DMS153 treated with DMSO at 0.1 percent for 48 hours (cell line): ENCODE data around the gene MRPL2.
"Not testable (repeated sequence)": the region's sequence is repeated elsewhere in the genome, so short reads cannot be mapped to it uniquely, and the experiment has no call there.

Experiments
- DNase-seq: peaks from one replicate; lab custom pipeline; 2025; ENCODE audit not compliant: unreplicated experiment; lab: John Stamatoyannopoulos, UW

MRPL2 gene

DNA sequence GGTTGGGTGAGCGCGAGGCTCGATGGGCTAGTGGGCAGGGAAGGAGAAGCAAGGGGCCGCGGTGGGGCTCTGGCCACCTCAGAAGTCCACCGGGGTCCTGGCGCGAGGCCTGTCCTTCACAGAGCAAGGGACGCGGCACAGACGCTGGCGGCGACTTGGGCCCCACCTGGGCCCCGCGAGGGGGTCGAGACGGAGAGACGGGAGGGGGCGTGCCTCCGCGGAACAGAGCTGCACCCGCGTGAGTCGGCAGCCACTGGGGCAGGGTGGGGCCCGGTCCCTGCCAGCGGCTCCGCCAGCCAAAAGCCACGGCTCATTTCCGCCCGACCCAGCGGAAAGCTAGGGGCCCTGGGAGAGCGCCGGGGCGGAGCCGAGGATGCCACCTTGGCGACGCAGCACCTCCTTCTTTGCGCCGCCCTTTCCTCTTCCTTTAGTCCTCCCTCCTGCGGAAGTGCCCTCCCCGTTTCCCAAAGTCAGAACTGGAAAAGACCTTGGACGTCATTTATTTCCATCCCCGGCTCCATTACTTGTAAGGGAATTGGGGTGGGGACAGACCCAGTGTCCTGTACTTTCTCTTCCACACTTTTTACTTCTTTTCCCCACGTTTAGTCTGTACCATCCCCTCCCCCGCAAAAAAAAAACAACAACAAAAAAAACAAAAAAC, 5.6 kb downstream of the MRPL2 start, which contains the start of gene CUL7:
Gene CUL7 (minus strand): TSS at position 307 of the 661 bp plus-strand sequence. CDS start 1,063 bp downstream, outside the sequence.
- DNase-seq: peak; percentile 86

- no peak for DNase-seq
Measured at GRCh38 chr6:43052842-43053544, 6.2 kb downstream of the MRPL2 start.

- no peak for DNase-seq
Measured at GRCh38 chr6:43052225-43052841, 6.9 kb downstream of the MRPL2 start.

GRCh38 chr6:43050981-43051380, 8.3 kb downstream of the MRPL2 start:
- no peak for DNase-seq

GRCh38 chr6:43047998-43048397, 11.2 kb downstream of the MRPL2 start:
- no peak for DNase-seq

GRCh38 chr6:43045371-43045930, 13.8 kb downstream of the MRPL2 start:
- no peak for DNase-seq

- no peak for DNase-seq
Measured at GRCh38 chr6:43043310-43043709, 15.9 kb downstream of the MRPL2 start.

GRCh38 chr6:43041475-43041874, 17.8 kb downstream of the MRPL2 start:
- not testable (repeated sequence) for DNase-seq

DNA sequence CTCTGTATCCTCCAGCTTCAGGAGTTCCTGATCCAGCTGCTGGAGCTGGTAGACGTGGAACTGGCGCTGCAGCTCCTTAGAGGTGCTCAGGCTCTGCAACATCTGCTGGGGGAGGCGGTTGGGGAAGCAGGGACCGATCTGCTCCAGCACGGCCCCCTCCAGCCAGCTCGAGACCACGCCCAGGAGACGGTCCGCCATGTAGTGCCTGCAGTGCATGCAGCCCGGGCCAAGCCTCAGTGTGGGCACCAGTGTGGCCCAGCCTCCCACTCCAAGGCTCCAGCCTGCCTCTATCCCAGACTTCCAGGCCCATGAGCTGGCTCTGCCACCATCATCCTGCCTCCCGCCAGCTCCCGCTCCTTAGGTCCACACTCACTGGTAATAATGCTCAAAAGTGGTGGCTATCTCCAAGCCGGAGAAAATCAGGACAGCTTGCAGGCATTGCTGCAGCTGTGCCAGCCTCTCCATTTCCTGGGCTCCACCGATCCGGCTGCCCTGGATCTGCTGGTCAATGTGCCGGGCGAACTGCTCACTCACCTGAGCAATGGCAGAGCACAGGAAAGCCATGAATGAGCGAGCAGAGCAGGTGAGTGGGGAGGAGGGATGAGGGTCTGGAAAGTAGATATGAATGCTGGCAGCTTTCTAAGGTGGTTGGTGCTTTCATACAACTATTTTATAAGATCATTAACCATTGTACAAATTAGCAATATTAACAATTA, 18.5 kb downstream of the MRPL2 start:
- DNase-seq: no peak

DNA sequence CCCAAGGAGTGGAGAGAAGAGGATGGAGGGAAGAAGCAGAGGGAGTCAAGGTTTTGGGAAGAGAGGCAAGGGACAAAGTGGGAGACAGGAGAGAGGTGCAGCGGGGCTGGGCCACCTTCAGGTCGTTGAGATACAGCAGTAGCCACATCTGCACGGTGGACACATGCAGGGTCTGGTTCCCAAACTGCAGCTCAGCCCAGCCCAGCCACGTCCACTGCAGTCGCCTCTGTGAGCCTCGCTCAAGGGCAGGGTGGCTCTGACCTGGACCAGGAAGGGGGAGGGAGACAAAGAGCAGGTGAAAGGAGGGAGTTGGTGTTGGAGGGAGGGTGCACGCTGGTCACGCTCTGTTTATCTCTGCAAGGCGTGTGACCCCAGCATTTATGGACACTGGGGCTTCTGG, 20.5 kb downstream of the MRPL2 start:
- DNase-seq: no peak

- DNase-seq: no peak
Measured at GRCh38 chr6:43037706-43038105, 21.5 kb downstream of the MRPL2 start.

DNA sequence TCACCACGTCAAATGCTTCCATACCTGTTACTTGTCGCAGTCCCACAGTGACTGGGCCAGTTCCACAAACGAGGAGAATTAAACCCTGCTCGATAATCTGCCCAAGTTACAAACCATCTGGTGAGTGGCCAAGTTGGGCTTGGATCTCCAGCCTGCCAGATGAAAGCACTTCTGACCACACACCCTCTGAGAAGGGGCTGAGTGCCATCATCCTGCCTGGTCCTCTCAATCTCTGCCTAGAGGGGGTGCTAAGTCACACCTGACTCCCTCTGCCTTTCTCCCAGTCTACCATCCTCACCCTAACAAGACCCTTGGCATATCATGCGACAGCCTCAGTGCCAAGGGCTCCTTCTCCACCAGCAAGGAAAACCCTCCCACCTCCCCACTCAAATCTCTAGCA, 22.0 kb downstream of the MRPL2 start:
- DNase-seq: no peak

- no peak for DNase-seq
Measured at GRCh38 chr6:43036712-43037111, 22.5 kb downstream of the MRPL2 start.

- DNase-seq: no peak
Measured at GRCh38 chr6:43035495-43036194, 23.6 kb downstream of the MRPL2 start.

DNA sequence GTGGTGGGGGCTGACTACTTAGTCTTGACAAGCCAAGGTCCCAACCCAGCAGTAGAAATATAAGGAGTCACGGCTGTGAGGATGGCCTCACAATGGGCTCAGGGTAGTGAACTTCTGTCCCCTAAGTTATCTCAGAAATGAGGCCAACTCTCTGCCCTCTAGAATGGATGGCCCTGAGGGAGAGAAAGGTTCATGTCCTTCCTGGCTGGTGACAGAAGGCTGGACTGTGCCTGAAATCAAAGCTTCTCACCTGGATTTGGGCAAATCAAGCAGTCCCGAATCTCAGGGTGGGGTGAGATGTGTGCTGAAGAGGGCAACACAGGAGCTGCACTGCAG, 25.1 kb downstream of the MRPL2 start:
- DNase-seq: no peak

GRCh38 chr6:43033496-43034189, 25.6 kb downstream of the MRPL2 start:
- DNase-seq: no peak

GRCh38 chr6:43032326-43032725, 26.9 kb downstream of the MRPL2 start:
- DNase-seq: no peak

DNA sequence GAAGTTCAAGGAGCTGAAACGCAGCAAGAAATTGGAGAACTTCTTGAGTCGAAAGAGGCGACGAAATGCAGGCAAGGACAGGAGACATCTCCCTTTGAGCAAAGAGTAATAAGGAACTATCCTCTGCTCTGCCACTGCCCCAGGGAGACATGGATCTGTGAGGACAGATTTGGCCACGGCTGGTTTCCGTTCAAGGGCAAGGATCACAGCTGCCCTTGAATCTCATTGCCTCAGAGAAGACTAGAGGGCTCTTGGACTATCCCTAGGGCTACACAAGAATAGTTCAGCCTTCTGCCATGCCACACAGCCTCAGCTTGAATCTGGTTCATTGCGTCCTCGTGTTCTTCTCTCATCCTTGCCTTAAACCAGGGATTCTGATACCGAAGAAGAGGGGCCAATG, 30.1 kb downstream of the MRPL2 start:
- DNase-seq: no peak

DNA sequence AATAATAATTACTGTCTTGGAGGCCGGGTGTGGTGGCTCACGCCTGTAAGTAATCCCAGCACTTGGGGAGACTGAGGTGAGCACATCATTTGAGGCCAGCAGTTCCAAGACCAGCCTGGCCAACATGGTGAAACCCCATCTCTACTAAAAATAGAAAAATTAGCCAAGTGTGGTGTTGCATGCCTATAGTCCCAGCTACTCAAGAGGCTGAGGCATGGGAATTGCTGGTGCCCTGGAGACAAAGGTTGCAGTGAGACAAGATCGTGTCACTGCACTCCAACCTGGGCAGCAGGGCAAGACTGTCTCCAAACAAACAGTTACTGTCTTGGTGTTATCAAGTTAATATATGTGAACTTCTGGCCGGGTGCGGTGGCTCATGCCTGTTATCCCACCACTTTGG, 32.9 kb downstream of the MRPL2 start:
- no peak for DNase-seq

- no peak for DNase-seq
Measured at GRCh38 chr6:43024436-43024835, 34.8 kb downstream of the MRPL2 start.
